Trophoblast cell (in vitro differentiated cells and primary cell): Measurements from ENCODE around the gene AEBP1.
A peak's percentile ranks its signal among the peaks of the same experiment; 100 is the strongest.

Experiments used
- DNase-seq, 2 donors: peaks; one replicate each; pipeline ENCODE4 v3.0.0-alpha.2; 2016
- H2AFZ ChIP-seq: 2 replicates; pipeline ENCODE4 v1.6.1; 2013; ENCODE audit warnings: low read length, moderate library complexity, mild to moderate bottlenecking; ENCODE audit not compliant: insufficient read depth, poor library complexity
- H2AK5ac ChIP-seq: 2 replicates; pipeline ENCODE4 v1.6.1; 2013; ENCODE audit warnings: mild to moderate bottlenecking, low read length
- H2BK120ac ChIP-seq: 2 replicates; pipeline ENCODE4 v1.6.1; 2013; ENCODE audit warnings: low read length, mild to moderate bottlenecking, moderate library complexity; ENCODE audit not compliant: insufficient read depth, poor library complexity
- H2BK12ac ChIP-seq: 2 replicates; pipeline ENCODE4 v1.6.1; 2013; ENCODE audit warnings: mild to moderate bottlenecking, low read length, moderate library complexity
- H2BK5ac ChIP-seq: 2 replicates; pipeline ENCODE4 v1.6.1; 2013; ENCODE audit warnings: low read length, low read depth, moderate library complexity, mild to moderate bottlenecking; ENCODE audit not compliant: poor library complexity
- H3K14ac ChIP-seq: 2 replicates; pipeline ENCODE4 v1.6.1; 2013; ENCODE audit warnings: mild to moderate bottlenecking, low read length
- H3K18ac ChIP-seq: 2 replicates; pipeline ENCODE4 v1.6.1; 2013; ENCODE audit warnings: mild to moderate bottlenecking, low read length
- H3K23ac ChIP-seq: 2 replicates; pipeline ENCODE4 v1.6.1; 2013; ENCODE audit warnings: low read length
- H3K27ac ChIP-seq: 2 replicates; pipeline ENCODE4 v1.5.1; 2013; ENCODE audit warnings: low read depth, mild to moderate bottlenecking, inconsistent platforms, low read length, moderate library complexity
- H3K27me3 ChIP-seq: 2 replicates; pipeline ENCODE4 v1.6.1; 2013; ENCODE audit warnings: inconsistent platforms, mild to moderate bottlenecking, low read length, moderate library complexity; ENCODE audit not compliant: insufficient read depth
- H3K36me3 ChIP-seq, 2 experiments: 1 replicate in 1 of 2; 2 replicates in 1 of 2; pipeline ENCODE4 v1.6.1; 2013; ENCODE audit warnings: low read length in 2 of 2, mild to moderate bottlenecking in 2 of 2, moderate library complexity in 1 of 2; ENCODE audit not compliant: insufficient read depth in 2 of 2, control insufficient read depth in 1 of 2
- H3K4ac ChIP-seq: 2 replicates; pipeline ENCODE4 v1.6.1; 2013; ENCODE audit warnings: low read depth, mild to moderate bottlenecking, low read length, moderate library complexity
- H3K4me1 ChIP-seq, 2 experiments: 1 replicate in 1 of 2; 2 replicates in 1 of 2; pipeline ENCODE4 v1.6.1; 2013; ENCODE audit warnings: low read length in 2 of 2, mild to moderate bottlenecking in 2 of 2, moderate library complexity in 1 of 2; ENCODE audit not compliant: insufficient read depth in 2 of 2, control insufficient read depth in 1 of 2
- H3K4me2 ChIP-seq: 2 replicates; pipeline ENCODE4 v1.6.1; 2013; ENCODE audit warnings: inconsistent platforms, mild to moderate bottlenecking, low read length, moderate library complexity
- H3K4me3 ChIP-seq: 2 replicates; pipeline ENCODE4 v1.5.1; 2013; ENCODE audit warnings: mild to moderate bottlenecking, low read depth, low read length, inconsistent platforms
- H3K79me1 ChIP-seq: one replicate; pipeline ENCODE4 v1.6.1; 2013; ENCODE audit warnings: low read length
- H3K79me2 ChIP-seq: 2 replicates; pipeline ENCODE4 v1.6.1; 2013; ENCODE audit warnings: low read length, mild to moderate bottlenecking; ENCODE audit not compliant: control insufficient read depth, insufficient read depth, poor library complexity
- H3K9ac ChIP-seq: 2 replicates; pipeline ENCODE4 v1.6.1; 2013; ENCODE audit warnings: mild to moderate bottlenecking, low read length
- H3K9me3 ChIP-seq: 2 replicates; pipeline ENCODE4 v1.6.1; 2013; ENCODE audit warnings: low read depth, mild to moderate bottlenecking, control low read depth, inconsistent platforms, low read length; ENCODE audit not compliant: insufficient read depth
- H4K12ac ChIP-seq: 2 replicates; pipeline ENCODE4 v1.6.1; 2013; ENCODE audit warnings: low read depth, mild to moderate bottlenecking, low read length, moderate library complexity
- H4K8ac ChIP-seq: 2 replicates; pipeline ENCODE4 v1.6.1; 2013; ENCODE audit warnings: low read depth, mild to moderate bottlenecking, low read length, moderate library complexity
- H4K91ac ChIP-seq: one replicate; pipeline ENCODE4 v1.6.1; 2013; ENCODE audit warnings: low read depth, mild to moderate bottlenecking, low read length, moderate library complexity
- WGBS: extraction: QIAGEN DNeasy Blood & Tissue Kit; methylation state at CpG from one replicate; pipeline ENCODE4 v1.1.7; 2013; ENCODE audit warnings: missing lambda C conversion rate; ENCODE audit not compliant: insufficient read length, insufficient coverage; ENCODE audit errors: extremely low coverage; 5-methylcytosine and 5-hydroxymethylcytosine counted together

The AEBP1 gene

GRCh38 chr7:44154703-44155102 lies 50.6 kb downstream of the AEBP1 start:
- no peak overlapping the region for H4K8ac ChIP-seq
- H2BK120ac ChIP-seq: no peak overlapping the region
- no peaks in the 10 kb centered on the region for H3K79me1 ChIP-seq
- H4K12ac ChIP-seq: no peak overlapping the region
- no peak overlapping the region for H3K4me3 ChIP-seq
- H3K23ac ChIP-seq: no peak overlapping the region
- H3K4me1 ChIP-seq: peaks cover 2 to 5% of the 10 kb centered on the region in 2 experiments
- no peak overlapping the region for H4K91ac ChIP-seq
- H3K36me3 ChIP-seq: no peaks in the 10 kb centered on the region
- H2BK12ac ChIP-seq: no peak overlapping the region
- H3K27ac ChIP-seq: no peak overlapping the region
- H3K18ac ChIP-seq: no peak overlapping the region
- DNase-seq: peak in 1 of 2 donors; percentile 58
- no peak overlapping the region for H3K9ac ChIP-seq
- H2BK5ac ChIP-seq: no peak overlapping the region
- H3K27me3 ChIP-seq: no peaks in the 10 kb centered on the region
- no CpG with 5 or more reads among the region's 3 CpGs for WGBS
- H2AFZ ChIP-seq: no peak overlapping the region
- H3K9me3 ChIP-seq: peaks cover 2% of the 10 kb centered on the region
- no peak overlapping the region for H3K14ac ChIP-seq
- no peak overlapping the region for H3K4ac ChIP-seq
- no peaks in the 10 kb centered on the region for H3K79me2 ChIP-seq
- no peak overlapping the region for H2AK5ac ChIP-seq
- no peak overlapping the region for H3K4me2 ChIP-seq

GRCh38 chr7:44155191-44156185 lies 51.3 kb downstream of the AEBP1 start:
- Histone ChIP-seq H3K4me2 (no peak overlapping the region), H3K4ac (no peak overlapping the region), H2AK5ac (no peak overlapping the region), H3K79me2 (no peaks in the 10 kb centered on the region), H3K23ac (no peak overlapping the region), H3K79me1 (no peaks in the 10 kb centered on the region), H3K27ac (no peak overlapping the region), H4K12ac (no peak overlapping the region), H3K4me3 (no peak overlapping the region), H3K9me3 (peaks cover 2% of the 10 kb centered on the region), H3K18ac (no peak overlapping the region), H3K4me1 (peaks cover 2 to 5% of the 10 kb centered on the region in 2 experiments), H3K36me3 (no peaks in the 10 kb centered on the region), H3K9ac (no peak overlapping the region), H2BK12ac (no peak overlapping the region), H4K8ac (no peak overlapping the region), H2AFZ (no peak overlapping the region), H2BK120ac (no peak overlapping the region), H3K27me3 (no peaks in the 10 kb centered on the region), H2BK5ac (no peak overlapping the region), H4K91ac (no peak overlapping the region), H3K14ac (no peak overlapping the region)
- DNase-seq: no peak
- WGBS: no CpG with 5 or more reads among the region's 8 CpGs

GRCh38 chr7:44156453-44157010 lies 52.4 kb downstream of the AEBP1 start:
- no peak overlapping the region for H3K4me3 ChIP-seq
- H3K4me1 ChIP-seq: peaks cover 2 to 5% of the 10 kb centered on the region in 2 experiments
- no peak overlapping the region for H3K23ac ChIP-seq
- H3K79me1 ChIP-seq: no peaks in the 10 kb centered on the region
- H3K9me3 ChIP-seq: peaks cover 2% of the 10 kb centered on the region
- H4K8ac ChIP-seq: no peak overlapping the region
- no peaks in the 10 kb centered on the region for H3K36me3 ChIP-seq
- no peak overlapping the region for H3K27ac ChIP-seq
- no peak overlapping the region for H2BK120ac ChIP-seq
- no peak overlapping the region for H3K4ac ChIP-seq
- no CpG with 5 or more reads among the region's 4 CpGs for WGBS
- no peak overlapping the region for H3K4me2 ChIP-seq
- H3K79me2 ChIP-seq: no peaks in the 10 kb centered on the region
- H2BK12ac ChIP-seq: no peak overlapping the region
- H2BK5ac ChIP-seq: no peak overlapping the region
- no peak overlapping the region for H2AFZ ChIP-seq
- no peak for DNase-seq
- no peak overlapping the region for H3K9ac ChIP-seq
- H2AK5ac ChIP-seq: no peak overlapping the region
- no peak overlapping the region for H4K12ac ChIP-seq
- H3K14ac ChIP-seq: no peak overlapping the region
- H3K18ac ChIP-seq: no peak overlapping the region
- H3K27me3 ChIP-seq: no peaks in the 10 kb centered on the region
- H4K91ac ChIP-seq: no peak overlapping the region

GRCh38 chr7:44157116-44158080 lies 53.3 kb downstream of the AEBP1 start:
- whole genome bisulfite sequencing: no CpG with 5 or more reads among the region's 15 CpGs
- Histone ChIP-seq H3K9ac (no peak overlapping the region), H3K4me3 (no peak overlapping the region), H3K23ac (no peak overlapping the region), H3K9me3 (peaks cover 5% of the 10 kb centered on the region), H3K27me3 (no peaks in the 10 kb centered on the region), H2AFZ (no peak overlapping the region), H3K4me1 (peaks cover 5 to 7% of the 10 kb centered on the region in 2 experiments), H4K8ac (no peak overlapping the region), H3K18ac (no peak overlapping the region), H4K12ac (no peak overlapping the region), H3K36me3 (no peaks in the 10 kb centered on the region), H3K27ac (no peak overlapping the region), H4K91ac (no peak overlapping the region), H3K4ac (no peak overlapping the region), H3K14ac (no peak overlapping the region), H3K79me2 (no peaks in the 10 kb centered on the region), H3K79me1 (peaks cover 2% of the 10 kb centered on the region), H2BK12ac (no peak overlapping the region), H2AK5ac (no peak overlapping the region), H3K4me2 (no peak overlapping the region), H2BK120ac (no peak overlapping the region), H2BK5ac (no peak overlapping the region)
- no peak for DNase-seq
